Stimulated activated CD8-positive, alpha-beta memory T cell treated with anti-CD3 and anti-CD28 coated beads, Interleukin-2, amount 100 ng/mL, for 1 hour (primary cell): Measurements from ENCODE around the gene XRN1.
"Not testable (repeated sequence)": the region's sequence is repeated elsewhere in the genome, so short reads cannot be mapped to it uniquely, and the experiment has no call there.

Experiments
- DNase-seq, 2 donors: peaks; one replicate each; pipeline ENCODE4 v3.0.0-alpha.2; 2020; ENCODE audit warnings: low read depth in 2 of 2

XRN1 gene

DNA sequence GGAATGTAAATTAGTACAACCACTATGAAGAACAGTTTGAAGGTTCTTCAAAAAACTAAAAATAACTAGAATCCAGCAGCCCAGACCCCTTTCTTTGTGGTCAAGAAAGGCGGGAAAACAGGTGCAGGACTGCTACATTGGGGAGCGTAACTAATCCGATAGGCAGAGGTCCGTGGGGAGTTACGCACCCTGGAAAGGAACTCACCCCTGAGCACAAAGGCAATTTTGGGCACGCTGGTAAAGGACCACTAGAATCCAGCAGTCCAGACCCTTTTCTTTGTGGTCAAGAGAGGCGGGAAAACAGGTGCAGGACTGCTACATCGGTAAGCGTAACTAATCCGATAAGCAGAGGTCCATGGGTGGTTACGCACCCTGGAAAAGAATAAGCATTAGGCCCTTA lies 9.7 kb downstream of the XRN1 start:
- not testable (repeated sequence) for DNase-seq

DNA sequence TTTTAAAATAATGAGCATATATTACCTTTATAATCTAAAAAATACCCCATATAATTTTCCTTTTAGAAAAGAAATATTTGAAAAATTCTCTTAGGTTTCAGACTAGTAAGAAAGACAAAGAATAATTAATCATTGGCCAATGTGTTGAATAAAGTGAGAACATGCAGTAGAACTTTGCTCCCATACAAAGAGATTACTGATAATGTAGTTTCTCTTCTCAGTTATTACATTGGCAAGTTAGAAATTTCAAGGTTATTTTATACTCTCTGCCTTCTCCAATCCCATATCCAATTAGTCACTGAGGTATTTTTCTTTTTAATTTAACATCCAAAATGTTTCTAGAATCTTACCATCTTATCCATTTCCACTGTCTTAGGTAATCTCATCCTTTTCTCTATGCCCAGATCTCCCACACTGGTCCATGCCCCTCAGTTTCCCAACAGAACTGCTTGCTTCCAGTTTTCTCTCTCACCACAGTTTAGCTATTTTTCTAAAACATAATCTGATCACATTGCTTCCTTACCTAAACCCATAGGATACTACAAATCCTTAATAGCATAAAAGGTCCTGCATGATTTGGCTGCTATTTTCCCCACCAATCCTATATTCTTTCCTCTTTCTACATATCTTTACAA lies 10.8 kb downstream of the XRN1 start:
- no peak for DNase-seq

- DNase-seq: no peak
Observed at GRCh38 chr3:142434503-142434902, 13.3 kb downstream of the XRN1 start.

GRCh38 chr3:142433110-142433509 lies 14.7 kb downstream of the XRN1 start:
- DNase-seq: no peak

DNA sequence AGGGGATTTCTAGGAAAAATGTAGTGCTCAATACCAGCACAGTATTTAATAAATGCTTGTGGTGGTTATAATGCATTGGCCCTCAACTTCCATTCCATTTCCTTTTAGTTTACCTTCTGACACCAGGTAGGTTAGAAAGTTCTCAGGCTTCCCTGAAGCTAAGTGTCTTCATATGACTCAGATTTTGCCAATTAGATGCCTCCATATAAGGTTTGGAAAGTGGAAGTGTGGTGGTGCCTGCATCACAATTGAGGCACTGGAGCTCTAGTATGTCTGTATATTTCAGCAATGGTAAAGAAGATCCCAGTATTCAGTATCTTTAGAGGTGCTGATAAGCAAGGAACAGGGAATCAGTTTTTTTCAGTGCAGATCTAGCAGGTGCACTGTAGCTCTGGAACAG lies 18.3 kb downstream of the XRN1 start:
- DNase-seq: no peak

- DNase-seq: no peak
Observed at GRCh38 chr3:142424754-142425153, 23.1 kb downstream of the XRN1 start.

- no peak for DNase-seq
Observed at GRCh38 chr3:142418926-142419592, 28.8 kb downstream of the XRN1 start.

DNA sequence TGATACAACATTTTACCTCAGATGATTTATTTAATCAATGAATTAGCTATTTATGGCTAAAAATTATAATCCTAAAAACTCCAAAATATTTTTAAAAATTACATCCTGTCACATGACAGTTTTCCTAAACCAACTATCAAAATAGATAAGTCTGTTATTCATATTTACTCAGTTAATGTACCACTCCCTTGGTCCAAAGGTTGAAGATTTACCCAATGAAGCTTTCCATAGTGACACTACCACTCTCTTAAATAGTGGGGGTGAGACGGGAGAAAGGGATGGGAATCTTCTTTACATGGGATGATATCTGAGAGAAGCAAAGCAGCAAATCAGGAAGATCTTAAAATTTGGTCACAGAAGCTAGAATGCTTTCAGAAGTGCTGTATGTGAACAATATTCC lies 30.5 kb downstream of the XRN1 start:
- DNase-seq: no peak

- DNase-seq: not testable (repeated sequence)
Observed at GRCh38 chr3:142400537-142400936, 47.3 kb downstream of the XRN1 start.

DNA sequence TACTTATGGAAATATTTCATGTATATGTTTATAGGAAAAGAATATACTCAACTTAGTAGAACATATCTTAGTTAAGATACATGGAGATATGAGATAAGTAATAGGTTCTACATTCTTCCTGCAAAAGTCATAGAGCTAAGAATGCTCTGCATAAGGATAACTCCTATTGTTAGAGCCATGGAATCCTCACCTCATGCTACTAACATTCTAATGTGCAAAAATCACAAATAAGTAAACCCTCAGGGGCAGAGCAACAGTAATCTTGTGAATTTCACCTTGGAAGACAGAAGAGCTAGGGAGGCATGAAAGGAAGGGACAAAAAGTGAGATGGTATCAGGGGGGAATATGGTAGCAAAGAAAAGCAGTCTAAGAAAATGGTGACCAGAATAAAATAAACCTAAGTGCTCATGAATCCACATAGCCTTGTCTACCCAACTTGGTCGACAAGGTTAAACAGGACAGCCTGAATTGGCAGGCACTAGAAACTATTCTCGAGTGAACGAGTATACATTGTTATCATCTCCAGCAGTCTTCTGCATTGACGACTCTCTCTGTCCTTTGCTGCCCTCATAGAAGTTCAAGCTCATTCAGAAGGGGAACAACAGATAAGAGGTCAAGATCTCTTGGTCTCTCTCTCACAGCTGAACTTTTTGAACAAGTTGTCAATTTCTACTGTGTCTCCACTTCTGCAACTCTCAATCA lies 52.8 kb downstream of the XRN1 start:
- DNase-seq: no peak

- no peak for DNase-seq
Observed at GRCh38 chr3:142385078-142385477, 62.8 kb downstream of the XRN1 start.

DNA sequence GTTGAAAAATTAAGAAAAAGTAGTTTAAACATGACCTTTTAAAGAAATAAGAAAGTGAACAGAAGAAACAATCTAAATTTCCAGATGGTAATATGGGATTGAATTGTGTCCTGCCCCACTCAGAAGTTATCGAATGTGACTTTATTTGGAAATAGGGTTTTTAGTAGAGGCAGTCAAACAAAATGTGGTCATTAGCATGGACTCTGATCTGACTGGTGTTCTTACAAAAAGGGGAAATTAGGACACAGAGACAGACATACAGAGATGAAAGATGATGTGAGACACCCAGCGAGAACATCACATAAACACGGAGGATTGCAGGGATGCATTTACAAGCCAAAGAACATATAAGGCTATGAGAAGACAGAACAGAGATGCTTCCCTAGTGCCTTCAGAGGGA lies 73.2 kb downstream of the XRN1 start:
- no peak for DNase-seq

DNA sequence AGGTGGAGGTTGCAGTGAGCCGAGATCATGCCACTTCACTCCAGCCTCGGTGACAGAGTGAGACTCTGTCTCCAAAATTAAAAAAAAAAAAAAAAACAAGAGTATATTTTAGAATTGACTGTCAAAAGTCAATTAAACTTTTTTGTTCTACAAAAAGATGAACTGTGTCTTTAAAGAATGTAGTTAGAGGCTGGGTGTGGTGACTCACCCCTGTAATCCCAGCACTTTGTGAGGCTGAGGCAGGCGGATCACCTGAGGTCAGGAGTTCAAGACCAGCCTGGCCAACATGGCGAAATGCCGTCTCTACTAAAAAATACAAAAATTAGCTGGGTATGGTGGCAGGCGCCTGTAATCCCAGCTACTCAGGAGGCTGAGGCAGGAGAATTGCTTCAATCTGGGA lies 78.3 kb downstream of the XRN1 start:
- not testable (repeated sequence) for DNase-seq

DNA sequence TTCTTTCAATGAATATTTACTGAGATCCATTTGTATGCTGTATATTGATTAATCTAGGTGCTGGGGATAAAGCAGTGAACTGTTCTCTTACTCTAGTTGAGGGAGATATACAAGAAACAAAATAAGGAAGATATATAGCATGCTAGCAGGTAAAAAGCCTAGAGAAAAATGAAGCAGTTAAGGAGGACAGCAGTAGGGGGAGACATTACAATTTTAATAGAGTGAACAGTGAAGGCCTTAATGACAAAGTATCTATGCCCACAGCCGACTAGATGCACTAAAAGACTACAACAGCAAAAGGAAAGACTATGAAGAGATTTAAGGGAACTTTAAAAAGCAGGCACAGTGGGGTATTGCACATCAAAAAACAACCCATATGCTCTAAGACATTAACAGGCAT lies 81.4 kb downstream of the XRN1 start:
- DNase-seq: no peak

GRCh38 chr3:142363936-142364467 lies 83.8 kb downstream of the XRN1 start:
- no peak for DNase-seq

- not testable (repeated sequence) for DNase-seq
Observed at GRCh38 chr3:142363433-142363832, 84.4 kb downstream of the XRN1 start.

DNA sequence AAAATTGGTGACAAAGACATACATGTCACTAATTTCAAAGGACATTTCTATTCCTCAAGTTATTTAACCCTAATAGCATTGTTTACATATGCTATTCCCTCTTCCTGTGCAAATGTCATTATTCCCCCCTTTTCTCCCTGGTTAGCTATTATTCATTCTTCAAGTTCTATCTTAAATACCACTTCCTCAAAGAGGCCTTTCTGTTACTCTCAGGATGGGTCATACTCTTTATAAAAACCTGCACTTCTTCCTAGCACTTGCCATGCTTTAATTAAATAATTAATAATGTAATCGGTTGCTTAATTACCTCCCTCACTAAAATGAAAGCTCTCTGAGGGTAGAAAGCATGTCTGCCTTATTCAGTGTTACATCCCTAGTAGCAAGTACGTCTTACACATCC lies 88.5 kb downstream of the XRN1 start:
- no peak for DNase-seq

DNA sequence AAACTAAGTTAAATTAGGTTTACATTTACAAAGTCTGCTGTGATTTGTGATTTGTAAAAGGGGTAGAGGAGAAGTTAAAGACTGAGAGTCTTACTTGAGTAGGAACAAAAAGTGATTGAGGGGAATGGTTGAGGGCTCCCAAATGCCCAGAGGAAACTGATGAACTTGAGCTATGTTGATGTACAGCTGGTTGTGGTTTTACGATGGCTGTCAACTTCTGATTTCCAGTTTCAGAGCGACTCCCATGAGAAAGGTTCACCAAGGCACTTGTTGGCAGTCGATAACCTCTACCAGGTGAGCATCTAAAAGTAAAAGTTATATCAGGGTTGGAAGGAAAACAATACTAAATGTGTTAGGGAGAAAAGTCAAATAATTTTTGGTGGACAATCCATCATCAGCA lies 91.0 kb downstream of the XRN1 start:
- no peak for DNase-seq

DNA sequence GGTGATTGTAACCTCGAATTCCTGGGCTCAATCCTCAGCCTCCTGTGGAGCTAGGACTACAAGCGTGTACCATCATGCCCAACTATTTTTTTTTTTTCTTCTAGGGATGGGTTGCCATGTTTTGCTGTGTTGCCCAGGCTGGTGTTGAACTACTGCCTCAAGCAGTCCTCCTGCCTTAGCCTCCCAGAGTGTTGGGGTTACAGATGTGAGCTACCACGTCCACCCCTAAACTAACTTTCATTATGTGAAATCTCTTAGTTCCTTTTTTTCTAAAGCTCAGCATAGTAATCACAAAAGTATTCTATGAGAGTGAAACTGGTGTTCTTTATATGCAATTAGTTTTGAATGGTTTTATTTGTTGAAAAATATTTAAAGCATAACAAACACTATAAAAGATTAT lies 92.1 kb downstream of the XRN1 start:
- no peak for DNase-seq

- DNase-seq: no peak
Observed at GRCh38 chr3:142354076-142354475, 93.8 kb downstream of the XRN1 start.

- no peak for DNase-seq
Observed at GRCh38 chr3:142353571-142353970, 94.3 kb downstream of the XRN1 start.

DNA sequence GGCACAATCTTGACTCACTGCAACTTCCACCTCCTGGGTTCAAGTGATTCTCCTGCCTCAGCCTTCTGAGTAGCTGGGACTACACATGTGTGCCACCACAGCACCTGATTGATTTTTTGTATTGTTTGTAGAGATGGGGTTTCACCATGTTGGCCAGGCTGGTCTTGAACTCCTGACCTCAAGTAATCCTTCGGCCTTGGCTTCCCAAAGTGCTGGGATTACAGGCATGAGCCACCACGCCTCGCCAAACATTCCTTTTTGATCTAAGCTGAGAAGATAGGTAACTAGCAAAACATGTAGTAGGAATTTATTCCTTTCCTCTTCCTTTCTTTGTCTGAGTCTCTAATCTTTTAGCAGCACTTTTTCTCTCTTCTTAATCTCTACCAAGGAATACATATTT lies 95.1 kb downstream of the XRN1 start:
- not testable (repeated sequence) for DNase-seq

DNA sequence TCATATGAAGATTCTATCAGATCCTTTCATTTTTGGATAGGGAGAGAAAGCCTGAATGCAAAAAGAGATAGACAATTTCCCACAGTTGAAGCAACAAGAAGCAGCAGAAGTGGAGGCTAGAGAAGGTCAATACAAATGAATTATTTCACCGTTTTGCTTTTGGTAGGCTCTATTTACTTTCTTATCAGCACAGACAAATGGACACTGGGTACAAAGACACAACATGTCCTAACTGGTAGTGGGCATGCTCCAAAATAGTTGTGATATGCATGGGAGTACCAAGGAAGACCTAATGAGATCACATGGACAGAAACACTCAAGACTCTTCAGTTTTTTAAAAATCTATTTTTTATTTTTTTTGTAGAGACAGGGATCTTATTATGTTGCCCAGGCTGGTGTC lies 99.4 kb downstream of the XRN1 start:
- no peak for DNase-seq
